Brain microvascular endothelial cell (primary cell): ENCODE data around the gene TRIM22.
"Not testable (repeated sequence)": the region's sequence is repeated elsewhere in the genome, so short reads cannot be mapped to it uniquely, and the experiment has no call there.

ENCODE experiments used
- DNase-seq: peaks from one replicate; pipeline ENCODE4 v3.0.0-alpha.2; 2020
- H3K27ac ChIP-seq: fragments of 250-450 bp; sonication (Bioruptor Pico); 2 replicates; pipeline ENCODE4 v1.5.1; 2020; ENCODE audit warnings: mild to moderate bottlenecking, moderate library complexity
- H3K27me3 ChIP-seq: fragments of 250-450 bp; sonication (Bioruptor Pico); replicated peaks from 2 replicates; pipeline ENCODE4 v1.5.1; 2020; ENCODE audit warnings: mild to moderate bottlenecking
- H3K36me3 ChIP-seq: fragments of 250-450 bp; sonication (Bioruptor Pico); replicated peaks from 2 replicates; pipeline ENCODE4 v1.5.1; 2020; ENCODE audit warnings: mild to moderate bottlenecking
- H3K4me3 ChIP-seq: 2 replicates; pipeline ENCODE4 v1.5.1; 2011; ENCODE audit warnings: low read depth, mild to moderate bottlenecking, control low read depth, low read length, moderate library complexity
- in situ Hi-C: cut with HindIII; loops from 2 replicates; pipeline ENCODE4 v1.10.0; 2017; ENCODE audit warnings: low sequenced_read_pairs, low pct_ligation_motif_present
- TF ChIP-seq, protein P1 (sequence below): IDR thresholded peaks from 2 replicates; pipeline ENCODE4 v1.5.1; 2011; ENCODE audit warnings: low read depth, mild to moderate bottlenecking, moderate library complexity, low read length, control low read depth, inconsistent platforms; ENCODE audit errors: missing control alignments

TRIM22 gene

DNA sequence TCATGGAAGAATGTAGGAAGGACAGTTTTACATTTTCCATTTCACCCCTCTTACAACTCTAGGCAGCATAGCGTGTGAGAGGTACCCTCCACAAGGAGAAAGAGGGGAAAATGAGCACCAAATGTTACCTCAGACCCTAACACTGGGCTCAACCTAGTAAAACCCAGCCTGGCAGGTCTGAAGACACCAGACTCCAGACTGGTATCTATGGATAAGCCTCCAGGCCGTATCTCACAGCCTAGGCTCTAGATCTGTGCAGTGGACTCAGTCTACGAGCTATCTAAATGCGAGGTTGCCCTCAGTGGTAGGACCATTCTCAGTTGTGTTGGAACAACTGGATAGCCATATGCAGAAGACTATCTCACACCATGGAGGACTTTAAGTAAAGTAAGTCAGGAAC, 15.2 kb upstream of the TRIM22 start:
- DNase-seq, result no peak
- in situ Hi-C loops, result no loop called here
- TF ChIP-seq, protein P1, sequence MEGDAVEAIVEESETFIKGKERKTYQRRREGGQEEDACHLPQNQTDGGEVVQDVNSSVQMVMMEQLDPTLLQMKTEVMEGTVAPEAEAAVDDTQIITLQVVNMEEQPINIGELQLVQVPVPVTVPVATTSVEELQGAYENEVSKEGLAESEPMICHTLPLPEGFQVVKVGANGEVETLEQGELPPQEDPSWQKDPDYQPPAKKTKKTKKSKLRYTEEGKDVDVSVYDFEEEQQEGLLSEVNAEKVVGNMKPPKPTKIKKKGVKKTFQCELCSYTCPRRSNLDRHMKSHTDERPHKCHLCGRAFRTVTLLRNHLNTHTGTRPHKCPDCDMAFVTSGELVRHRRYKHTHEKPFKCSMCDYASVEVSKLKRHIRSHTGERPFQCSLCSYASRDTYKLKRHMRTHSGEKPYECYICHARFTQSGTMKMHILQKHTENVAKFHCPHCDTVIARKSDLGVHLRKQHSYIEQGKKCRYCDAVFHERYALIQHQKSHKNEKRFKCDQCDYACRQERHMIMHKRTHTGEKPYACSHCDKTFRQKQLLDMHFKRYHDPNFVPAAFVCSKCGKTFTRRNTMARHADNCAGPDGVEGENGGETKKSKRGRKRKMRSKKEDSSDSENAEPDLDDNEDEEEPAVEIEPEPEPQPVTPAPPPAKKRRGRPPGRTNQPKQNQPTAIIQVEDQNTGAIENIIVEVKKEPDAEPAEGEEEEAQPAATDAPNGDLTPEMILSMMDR, result no peak
- H3K4me3 ChIP-seq, result no peak overlapping the region
- H3K27ac ChIP-seq, result no peak overlapping the region
- no peaks in the 10 kb centered on the region for H3K27me3 ChIP-seq
- H3K36me3 ChIP-seq, result peaks cover 22% of the 10 kb centered on the region

DNA sequence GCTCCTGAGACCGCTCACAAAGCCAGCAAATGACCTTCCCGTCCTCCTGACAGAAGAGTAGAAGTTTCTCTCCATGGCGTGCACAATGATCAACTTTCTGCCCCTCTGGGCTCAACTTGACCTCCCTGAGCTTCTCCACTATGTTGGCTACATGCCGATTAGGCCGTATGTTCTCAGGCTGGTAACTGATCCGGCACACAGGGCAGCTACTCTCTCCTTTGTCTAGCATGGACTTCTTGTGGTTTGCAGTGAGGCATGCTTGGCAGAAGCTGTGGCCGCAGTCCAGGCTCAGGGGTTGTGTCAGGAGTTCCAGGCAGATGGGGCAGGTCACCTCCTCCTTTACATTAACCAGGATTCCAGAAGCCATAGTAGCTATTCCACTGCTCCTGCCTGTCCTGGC, 9.8 kb upstream of the TRIM22 start:
- DNase-seq, result no peak
- Histone ChIP-seq H3K27me3 (no peaks in the 10 kb centered on the region), H3K27ac (no peak overlapping the region), H3K4me3 (no peak overlapping the region), H3K36me3 (peaks cover 18% of the 10 kb centered on the region)
- in situ Hi-C loops, result loop anchor here (25.0 kb wide), 1 partner anchor 93 kb away; the partner anchor contains the start of genes OR52B6 and TRIM6
- TF ChIP-seq, protein P1, result no peak

DNA sequence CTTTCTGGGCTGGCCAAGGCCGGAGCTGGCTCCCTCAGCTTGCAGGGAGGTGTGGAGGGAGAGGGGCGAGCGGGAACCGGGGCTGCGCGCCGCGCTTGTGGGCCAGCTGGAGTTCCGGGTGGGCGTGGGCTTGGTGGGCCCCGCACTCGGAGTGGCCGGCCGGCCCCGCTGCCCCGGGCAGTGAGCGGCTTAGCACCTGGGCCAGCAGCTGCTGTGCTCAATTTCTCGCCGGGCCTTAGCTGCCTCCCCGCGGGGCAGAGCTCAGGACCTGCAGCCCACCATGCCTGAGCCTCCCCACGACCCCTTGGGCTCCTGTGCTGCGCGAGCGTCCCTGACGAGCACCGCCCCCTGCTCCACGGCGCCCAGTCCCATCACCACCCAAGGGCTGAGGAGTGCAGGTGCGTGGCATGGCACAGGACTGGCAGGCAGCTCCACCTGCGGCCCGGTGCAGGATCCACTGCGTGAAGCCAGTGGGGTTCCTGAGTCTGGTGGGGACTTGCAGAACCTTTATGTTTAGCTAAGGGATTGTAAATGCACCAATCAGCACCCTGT, 6.6 kb upstream of the TRIM22 start:
- in situ Hi-C loops, result loop anchor here (25.0 kb wide), 1 partner anchor 96 kb away; the partner anchor contains the start of genes OR52B6 and TRIM6

DNA sequence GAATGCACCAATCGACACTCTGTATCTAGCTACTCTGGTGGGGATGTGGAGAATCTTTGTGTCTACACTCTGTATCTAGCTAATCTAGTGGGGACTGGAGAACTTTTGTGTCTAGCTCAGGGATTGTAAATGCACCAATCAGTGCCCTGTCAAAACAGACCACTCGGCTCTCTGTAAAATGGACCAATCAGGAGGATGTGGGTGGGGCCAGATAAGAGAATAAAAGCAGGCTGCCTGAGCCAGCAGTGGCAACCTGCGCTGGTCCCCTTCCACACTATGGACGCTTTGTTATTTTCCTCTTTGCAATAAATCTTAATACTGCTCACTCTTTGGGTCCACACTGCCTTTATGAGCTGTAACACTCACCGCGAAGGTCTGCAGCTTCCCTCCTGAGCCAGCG, 6.0 kb upstream of the TRIM22 start:
- H3K27me3 ChIP-seq, H3K4me3 ChIP-seq, H3K36me3 ChIP-seq: not testable (repeated sequence)
- peak overlapping the region; percentile 98 for H3K27ac ChIP-seq
- DNase-seq, result peak; percentile 9
- in situ Hi-C loops, result loop anchor here (25.0 kb wide), 1 partner anchor 96 kb away; the partner anchor contains the start of genes OR52B6 and TRIM6

More for the DNA sequence above, 6.6 kb upstream of the TRIM22 start:
- H3K36me3 ChIP-seq, result peaks cover 12% of the 10 kb centered on the region
- DNase-seq, H3K27me3 ChIP-seq, H3K4me3 ChIP-seq, H3K27ac ChIP-seq: not testable (repeated sequence)

DNA sequence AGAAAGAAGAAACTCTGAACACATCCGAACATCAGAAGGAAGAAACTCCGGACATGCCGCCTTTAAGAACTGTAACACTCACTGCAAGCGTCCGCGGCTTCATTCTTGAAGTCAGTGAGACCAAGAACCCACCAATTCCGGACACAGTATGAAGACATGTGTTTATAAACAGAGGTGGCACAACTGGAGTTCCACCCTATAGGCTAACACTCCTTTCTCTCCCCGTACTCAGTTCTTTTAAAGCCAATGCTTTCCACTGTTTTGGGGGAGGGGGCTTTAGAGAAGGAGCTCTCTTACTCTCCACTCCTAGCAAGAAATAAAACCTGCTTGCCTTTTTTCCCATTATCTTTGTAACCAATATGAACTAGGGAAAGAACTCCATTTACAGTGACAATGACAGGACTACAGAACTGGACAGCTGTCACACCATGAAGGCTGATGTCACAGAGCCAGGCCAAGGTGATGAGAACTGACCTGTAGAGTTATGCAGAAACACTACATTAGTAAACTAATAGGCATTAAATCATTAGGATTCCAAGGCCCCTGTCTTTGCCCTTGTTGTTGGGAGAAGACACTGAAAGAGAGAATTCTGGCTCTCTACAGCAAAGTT, 5.4 kb upstream of the TRIM22 start:
- in situ Hi-C loops, result loop anchor here (25.0 kb wide), 1 partner anchor 97 kb away; the partner anchor contains the start of genes OR52B6 and TRIM6
- DNase-seq, result peak; percentile 5
- H3K27me3 ChIP-seq, result no peaks in the 10 kb centered on the region
- peaks cover 1% of the 10 kb centered on the region for H3K36me3 ChIP-seq
- TF ChIP-seq, protein P1, result no peak
- H3K27ac ChIP-seq, result peak overlapping the region; percentile 98
- H3K4me3 ChIP-seq, result peak overlapping the region; percentile 59

DNA sequence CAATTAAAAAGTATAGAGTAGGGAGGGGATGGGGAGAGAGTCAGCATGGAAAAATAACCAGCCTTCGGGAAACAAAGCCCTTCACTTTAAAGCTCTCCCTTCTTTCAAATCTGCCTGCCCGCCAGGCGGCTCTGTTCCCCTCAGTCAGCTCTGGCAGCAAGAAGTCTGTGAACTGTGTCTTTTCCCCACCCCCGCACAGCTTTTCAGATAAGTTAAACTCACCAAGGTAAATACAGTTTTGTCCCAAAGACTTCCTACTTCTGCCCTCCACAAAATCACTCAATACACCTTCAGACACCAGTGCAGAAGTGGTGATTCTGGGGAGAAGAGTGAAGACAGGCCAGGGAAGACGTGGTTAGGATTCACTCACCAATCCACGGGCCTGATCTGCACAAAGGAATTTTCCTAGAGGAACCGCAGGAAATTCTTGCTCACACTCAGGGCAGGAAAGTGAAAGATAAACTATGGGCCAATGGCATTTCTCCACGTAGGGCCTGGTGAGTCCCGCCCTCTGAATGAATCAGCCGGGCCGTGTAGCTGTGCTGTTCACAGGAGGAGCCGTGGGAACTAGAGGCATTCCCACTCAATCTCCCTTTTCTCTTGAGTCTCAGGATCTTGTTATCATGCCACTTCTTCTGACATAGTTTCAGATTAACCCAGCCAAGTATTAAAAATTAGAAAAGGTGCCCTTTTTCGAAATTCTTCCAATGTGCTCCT, 4.8 kb upstream of the TRIM22 start, which contains the start of gene TRIM5:
TSS of gene TRIM5 (minus strand) at position 429 of the 717 bp plus-strand sequence. CDS start 4,897 bp downstream, outside the sequence.
- in situ Hi-C loops, result loop anchor here (25.0 kb wide), 1 partner anchor 98 kb away; the partner anchor contains the start of genes OR52B6 and TRIM6
- H3K4me3 ChIP-seq, result peak within 1 kb of the TSS; percentile 59
- H3K27ac ChIP-seq, result peak within 1 kb of the TSS; percentile 98
- H3K27me3 ChIP-seq, result no peaks in the 10 kb centered on the region
- no peaks in the 10 kb centered on the region for H3K36me3 ChIP-seq
- TF ChIP-seq, protein P1, result peak; percentile 80
- peak; percentile 99 for DNase-seq
